H9 (cell line): ENCODE measurements around the gene PACC1. TPM values are rescaled to one million over a fixed set of nuclear protein-coding genes. Genes with fewer than 3 reads are reported as not detected.

ENCODE experiments used
- DNase-seq: peaks from one replicate; pipeline ENCODE4 v3.0.0-alpha.2; 2017
- H2AFZ ChIP-seq: one replicate; pipeline ENCODE4 v1.6.1; 2013; ENCODE audit warnings: mild to moderate bottlenecking, low read length, control low read depth, moderate library complexity
- H2AK5ac ChIP-seq: 2 replicates; pipeline ENCODE4 v1.6.1; 2013; ENCODE audit warnings: low read length, control low read depth, mixed read lengths; ENCODE audit not compliant: insufficient read length
- H2BK120ac ChIP-seq: one replicate; pipeline ENCODE4 v1.6.1; 2013; ENCODE audit warnings: low read depth, mild to moderate bottlenecking, low read length, control low read depth, inconsistent platforms; ENCODE audit not compliant: poor library complexity, severe bottlenecking
- H2BK12ac ChIP-seq: 2 replicates; pipeline ENCODE4 v1.6.1; 2013; ENCODE audit warnings: low read length, control low read depth, mixed read lengths, low read depth; ENCODE audit not compliant: insufficient read length
- H2BK15ac ChIP-seq: 2 replicates; pipeline ENCODE4 v1.6.1; 2013; ENCODE audit warnings: low read depth, low read length, control low read depth
- H2BK20ac ChIP-seq: one replicate; pipeline ENCODE4 v1.6.1; 2013; ENCODE audit warnings: low read depth, mild to moderate bottlenecking, low read length, control low read depth, inconsistent platforms; ENCODE audit not compliant: poor library complexity, severe bottlenecking
- H2BK5ac ChIP-seq: 2 replicates; pipeline ENCODE4 v1.6.1; 2013; ENCODE audit warnings: low read length, control low read depth, mixed read lengths; ENCODE audit not compliant: insufficient read length
- H3K14ac ChIP-seq: 2 replicates; pipeline ENCODE4 v1.6.1; 2013; ENCODE audit warnings: low read length, control low read depth; ENCODE audit not compliant: insufficient read depth
- H3K18ac ChIP-seq: 2 replicates; pipeline ENCODE4 v1.6.1; 2013; ENCODE audit warnings: low read depth, mild to moderate bottlenecking, mixed read lengths, low read length, control low read depth; ENCODE audit not compliant: insufficient read length
- H3K23ac ChIP-seq: 2 replicates; pipeline ENCODE4 v1.6.1; 2013; ENCODE audit warnings: low read length, control low read depth, mixed read lengths, low read depth; ENCODE audit not compliant: insufficient read length
- H3K23me2 ChIP-seq: 2 replicates; pipeline ENCODE4 v1.6.1; 2013; ENCODE audit warnings: low read depth, mild to moderate bottlenecking, mixed read lengths, low read length, control low read depth; ENCODE audit not compliant: insufficient read length, poor library complexity, severe bottlenecking
- H3K27ac ChIP-seq: 2 replicates; pipeline ENCODE4 v1.5.1; 2013; ENCODE audit warnings: low read length, control low read depth, mixed read lengths, low read depth; ENCODE audit not compliant: insufficient read length
- H3K27me3 ChIP-seq: 2 replicates; pipeline ENCODE4 v1.6.1; 2013; ENCODE audit warnings: low read length, control low read depth, inconsistent platforms; ENCODE audit not compliant: insufficient read depth
- H3K4ac ChIP-seq: 2 replicates; pipeline ENCODE4 v1.6.1; 2013; ENCODE audit warnings: low read depth, mild to moderate bottlenecking, control low read depth, inconsistent platforms, low read length, moderate library complexity
- H3K4me1 ChIP-seq: 2 replicates; pipeline ENCODE4 v1.6.1; 2013; ENCODE audit warnings: low read length, control low read depth, inconsistent platforms; ENCODE audit not compliant: insufficient read depth
- H3K4me2 ChIP-seq: 2 replicates; pipeline ENCODE4 v1.6.1; 2013; ENCODE audit warnings: low read length, control low read depth, mixed read lengths; ENCODE audit not compliant: insufficient read length, insufficient read depth
- H3K56ac ChIP-seq: 2 replicates; pipeline ENCODE4 v1.6.1; 2013; ENCODE audit warnings: low read depth, mild to moderate bottlenecking, mixed read lengths, low read length, control low read depth; ENCODE audit not compliant: insufficient read length
- H3K79me1 ChIP-seq: 2 replicates; pipeline ENCODE4 v1.6.1; 2013; ENCODE audit warnings: low read depth, mild to moderate bottlenecking, moderate library complexity, low read length, control low read depth, inconsistent platforms; ENCODE audit not compliant: insufficient read depth, poor library complexity, severe bottlenecking
- H3K79me2 ChIP-seq: 2 replicates; pipeline ENCODE4 v1.6.1; 2013; ENCODE audit warnings: low read length, control low read depth, inconsistent platforms; ENCODE audit not compliant: insufficient read depth
- H3K9ac ChIP-seq: 2 replicates; pipeline ENCODE4 v1.6.1; 2013; ENCODE audit warnings: low read length, control low read depth, mixed read lengths; ENCODE audit not compliant: insufficient read length; ENCODE audit errors: extremely low read depth
- H3K9me3 ChIP-seq: one replicate; pipeline ENCODE4 v1.6.1; 2013; ENCODE audit warnings: low read depth, low read length, inconsistent platforms; ENCODE audit not compliant: control insufficient read depth
- H3T11ph ChIP-seq: one replicate; pipeline ENCODE4 v1.6.1; 2013; ENCODE audit warnings: mild to moderate bottlenecking, low read length, control low read depth, inconsistent platforms
- H4K20me1 ChIP-seq: one replicate; pipeline ENCODE4 v1.6.1; 2013; ENCODE audit not compliant: control insufficient read depth, insufficient read length, insufficient read depth
- H4K5ac ChIP-seq: 2 replicates; pipeline ENCODE4 v1.6.1; 2013; ENCODE audit warnings: low read depth, mild to moderate bottlenecking, mixed read lengths, low read length, control low read depth; ENCODE audit not compliant: insufficient read length
- H4K8ac ChIP-seq: replicated peaks from 2 replicates; pipeline ENCODE4 v1.6.1; 2013; ENCODE audit warnings: low read length, control low read depth, mixed read lengths, low read depth; ENCODE audit not compliant: insufficient read length
- H4K91ac ChIP-seq: 2 replicates; pipeline ENCODE4 v1.6.1; 2013; ENCODE audit warnings: low read depth, mild to moderate bottlenecking, moderate library complexity, mixed read lengths, low read length, control low read depth; ENCODE audit not compliant: insufficient read length
- H3K27ac Mint-ChIP-seq, 3 experiments: 2 replicates in 2 of 3; 3 replicates in 1 of 3; pipeline ENCODE4 v1.8.0; 2020 to 2021; ENCODE audit warnings: mixed read lengths in 3 of 3, mild to moderate bottlenecking in 1 of 3, moderate library complexity in 1 of 3
- H3K27me3 Mint-ChIP-seq: 2 replicates; pipeline ENCODE4 v1.8.0; 2021; ENCODE audit warnings: low read depth, mild to moderate bottlenecking, moderate library complexity, mixed read lengths
- H3K36me3 Mint-ChIP-seq, 3 experiments: 2 replicates in 2 of 3; 3 replicates in 1 of 3; pipeline ENCODE4 v1.8.0; 2020 to 2021; ENCODE audit warnings: low read depth in 3 of 3, mixed read lengths in 3 of 3; ENCODE audit not compliant: insufficient read depth in 1 of 3
- H3K4me1 Mint-ChIP-seq, 2 experiments: 2 replicates each; pipeline ENCODE4 v1.8.0; 2020; ENCODE audit warnings: mixed read lengths in 2 of 2
- H3K4me3 Mint-ChIP-seq, 2 experiments: 2 replicates in 1 of 2; 3 replicates in 1 of 2; pipeline ENCODE4 v1.8.0; 2020 to 2021; ENCODE audit warnings: mild to moderate bottlenecking in 2 of 2, mixed read lengths in 2 of 2, moderate library complexity in 1 of 2
- H3K9me3 Mint-ChIP-seq, 2 experiments: 2 replicates in 1 of 2; 3 replicates in 1 of 2; pipeline ENCODE4 v1.8.0; 2020; ENCODE audit warnings: mild to moderate bottlenecking in 2 of 2, mixed read lengths in 2 of 2, moderate library complexity in 1 of 2
- CTCF ChIP-seq: fragments of 200-600 bp; sonication (generic); conservative IDR thresholded peaks from 3 replicates; pipeline ENCODE4 v1.8.0; 2021; ENCODE audit warnings: antibody characterized with exemption, mild to moderate bottlenecking
- WGBS: extraction: QIAGEN DNeasy Blood & Tissue Kit; methylation state at CpG from one replicate; pipeline ENCODE4 v1.1.7; 2013; ENCODE audit warnings: missing lambda C conversion rate, low lambda C conversion rate, mixed read lengths; ENCODE audit not compliant: insufficient read length; ENCODE audit errors: extremely low coverage; 5-methylcytosine and 5-hydroxymethylcytosine counted together
- total RNA-seq: library from RNA; stranded (reverse); gene quantifications from 2 replicates; pipeline ENCODE4 v1.2.1, GENCODE V29; 2021

PACC1 gene
- total RNA-seq, 1 experiment from 2014 or later, result 10.9 TPM

- WGBS, result no CpG with 5 or more reads among the region's 3 CpGs
- Histone ChIP-seq H4K20me1 (no peaks in the 10 kb centered on the region), H4K8ac (no peak overlapping the region), H3K4ac (no peak overlapping the region), H2AFZ (no peak overlapping the region), H2BK15ac (no peak overlapping the region), H3K4me2 (no peak overlapping the region), H3K18ac (no peak overlapping the region), H3K79me1 (no peaks in the 10 kb centered on the region), H2BK5ac (no peak overlapping the region), H2BK12ac (no peak overlapping the region), H3K56ac (no peak overlapping the region), H3K79me2 (no peaks in the 10 kb centered on the region), H3K23ac (no peak overlapping the region), H4K5ac (no peak overlapping the region), H2AK5ac (no peak overlapping the region), H3T11ph (no peak overlapping the region), H2BK120ac (no peak overlapping the region), H2BK20ac (no peak overlapping the region), H3K27ac (no peak overlapping the region), H3K14ac (no peak overlapping the region), H3K23me2 (no peaks in the 10 kb centered on the region), H3K4me1 (no peaks in the 10 kb centered on the region), H3K9ac (no peak overlapping the region), H3K9me3 (no peaks in the 10 kb centered on the region), H3K27me3 (no peaks in the 10 kb centered on the region), H4K91ac (no peak overlapping the region)
- H3K36me3 Mint-ChIP-seq, result no peaks in the 10 kb centered on the region
- DNase-seq, result no peak
- H3K27me3 Mint-ChIP-seq, result peaks cover 7% of the 10 kb centered on the region
- no peaks in the 10 kb centered on the region for H3K4me1 Mint-ChIP-seq
- no peak overlapping the region for H3K27ac Mint-ChIP-seq
- H3K4me3 Mint-ChIP-seq, result no peak overlapping the region
- H3K9me3 Mint-ChIP-seq, result no peaks in the 10 kb centered on the region
- TF ChIP-seq CTCF, result no peak
These were observed 9.2 kb upstream of the PACC1 start for GRCh38 chr1:212423879-212424278.
